BJ (cell line): ENCODE results near the gene SF1. TPM values are rescaled to one million over a fixed set of nuclear protein-coding genes. Genes with fewer than 3 reads are reported as not detected.

Experiments
- CTCF ChIA-PET: fragments of 350-600 bp; formaldehyde crosslinking; extraction: SDS; loops from one replicate; lab custom pipeline; 2021; ENCODE audit warnings: antibody characterized with exemption, inconsistent platforms; lab: Yijun Ruan, JAX
- POLR2A ChIA-PET: fragments of 300-600 bp; sonication (Branson Sonifier 250); formaldehyde crosslinking; extraction: SDS; loops from one replicate; lab custom pipeline; 2021; ENCODE audit warnings: antibody characterized with exemption; lab: Charles Lee
- DNase-seq: peaks from one replicate; pipeline ENCODE4 v3.0.0-alpha.2; 2011; ENCODE audit warnings: low read depth
- H3K27me3 ChIP-seq: 2 replicates; pipeline ENCODE4 v1.6.0; 2011; ENCODE audit warnings: low read length; ENCODE audit not compliant: control insufficient read depth, insufficient read depth
- H3K36me3 ChIP-seq: 2 replicates; pipeline ENCODE4 v1.5.1; 2011; ENCODE audit warnings: low read length; ENCODE audit not compliant: control insufficient read depth, insufficient read depth
- H3K4me3 ChIP-seq: 2 replicates; pipeline ENCODE4 v1.5.1; 2011; ENCODE audit warnings: low read depth, mild to moderate bottlenecking, control low read depth, low read length
- CTCF ChIP-seq: IDR thresholded peaks from 2 replicates; pipeline ENCODE4 v1.5.1; 2011; ENCODE audit warnings: low read depth, mild to moderate bottlenecking, control low read depth, inconsistent platforms, low read length, moderate library complexity; ENCODE audit not compliant: insufficient read depth
- polyA plus RNA-seq: library from polyadenylated mRNA; depleted of rRNA; stranded (reverse); fragments of >200 nt; gene quantifications from 2 replicates; pipeline ENCODE4 v1.2.3, GENCODE V29; 2011

SF1 gene
- polyA plus RNA-seq, 1 experiment: 41.7 TPM

DNA sequence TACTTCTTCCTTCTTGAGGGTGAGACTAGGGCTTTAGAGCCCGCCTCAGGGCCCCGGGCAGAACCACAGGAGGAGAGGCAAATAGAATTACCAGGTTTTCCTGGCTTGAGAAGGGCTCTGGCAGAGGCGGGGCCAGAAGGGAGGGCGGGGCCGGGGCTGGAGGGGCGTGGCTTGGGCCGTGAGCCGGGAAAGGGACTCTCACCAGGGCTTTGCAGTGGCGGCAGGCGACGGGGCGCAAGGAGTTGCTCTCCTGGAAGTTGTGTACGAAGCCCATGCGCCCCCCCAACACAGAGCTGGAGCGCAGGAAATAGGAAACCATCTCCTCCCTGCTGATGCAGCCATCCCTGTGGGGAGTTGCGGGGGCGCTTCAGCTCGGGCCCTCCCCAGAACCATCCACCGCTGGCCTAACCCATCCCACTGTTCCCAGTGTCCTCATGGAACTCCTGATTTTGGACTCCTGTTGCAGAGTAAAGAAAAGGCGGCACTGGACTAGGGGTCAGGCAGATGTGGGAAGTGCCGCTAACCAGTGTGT, 48.4 kb downstream of the SF1 start:
- no peaks in the 10 kb centered on the region for H3K36me3 ChIP-seq
- no peak for TF ChIP-seq CTCF
- peaks cover 17% of the 10 kb centered on the region for H3K27me3 ChIP-seq
- H3K4me3 ChIP-seq: no peak overlapping the region
- POLR2A ChIA-PET: no interaction called here
- CTCF ChIA-PET: no interaction called here
- no peak for DNase-seq

DNA sequence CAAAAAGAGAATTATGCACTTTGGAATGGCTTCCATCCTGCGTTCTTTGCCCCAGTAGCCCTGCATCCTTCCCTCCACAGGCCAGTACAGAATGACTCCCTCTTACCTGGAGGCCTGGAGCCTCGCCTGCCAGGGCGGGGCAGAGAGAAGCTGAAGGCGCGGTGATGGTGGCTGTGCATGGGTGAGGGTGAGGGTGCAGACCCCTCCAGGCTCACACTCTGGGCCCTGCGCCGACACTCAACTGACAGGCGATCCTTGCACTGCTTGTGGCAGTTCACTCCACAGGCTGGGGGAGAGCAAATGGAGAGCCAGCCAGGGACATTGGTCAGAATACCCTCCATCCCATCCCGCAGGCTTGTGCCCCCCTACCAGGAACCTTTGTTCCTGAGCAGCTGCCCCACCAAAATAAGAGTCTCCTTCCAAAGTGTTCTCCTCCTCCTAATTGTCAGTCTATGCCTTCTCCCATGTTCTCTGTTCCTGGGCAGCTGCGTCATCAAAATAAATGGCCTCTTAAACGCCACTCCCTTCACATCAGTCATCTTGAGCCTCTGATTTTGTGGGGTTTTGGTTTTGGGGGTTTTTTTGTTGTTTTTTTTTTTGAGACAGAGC, 49.5 kb downstream of the SF1 start:
- no peak for DNase-seq
- ChIA-PET POLR2A (no interaction called here), CTCF (interaction anchor here (1.0 kb wide), 1 partner anchor 76 kb away, joined by 3 read pairs; no protein-coding TSS in a partner anchor)
- Histone ChIP-seq H3K4me3 (no peak overlapping the region), H3K27me3 (peaks cover 16% of the 10 kb centered on the region), H3K36me3 (no peaks in the 10 kb centered on the region)
- no peak for TF ChIP-seq CTCF

DNA sequence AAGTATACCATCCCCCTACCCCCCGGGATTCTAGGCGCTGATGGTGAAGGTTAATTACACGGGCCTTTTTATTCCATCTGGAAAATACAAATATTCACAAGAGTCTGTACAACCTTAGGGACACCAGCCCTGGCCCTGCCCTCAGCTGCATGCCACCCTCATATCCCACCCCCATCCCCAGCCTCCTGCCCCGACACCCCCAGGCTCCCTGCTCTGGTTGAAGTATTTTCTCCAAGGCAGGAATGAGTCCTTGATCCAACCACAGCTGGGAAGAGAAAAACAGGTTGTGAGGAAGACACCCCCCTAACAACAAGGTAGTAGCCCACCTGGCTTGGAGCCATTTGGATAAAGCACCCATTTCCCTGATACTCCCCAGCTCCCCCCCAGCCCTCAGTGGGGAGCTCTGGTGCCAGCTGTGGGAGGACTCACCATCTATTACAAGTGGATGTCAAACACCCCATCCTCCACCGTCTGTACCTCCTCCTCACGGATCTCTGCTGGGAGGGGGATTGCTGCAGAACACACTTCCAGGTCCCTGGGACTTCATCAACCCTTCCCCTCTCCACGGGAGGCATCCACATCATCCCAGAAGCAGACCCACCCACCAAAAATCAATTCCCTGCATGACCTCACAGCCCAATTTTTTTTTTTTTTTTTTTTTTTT, 51.3 kb downstream of the SF1 start:
- peaks cover 20% of the 10 kb centered on the region for H3K27me3 ChIP-seq
- H3K36me3 ChIP-seq: no peaks in the 10 kb centered on the region
- no peak for TF ChIP-seq CTCF
- CTCF ChIA-PET: interaction anchor here (0.9 to 1.6 kb wide), 5 partner anchors 9 to 237 kb away, joined by 3 to 6 read pairs (median 3); no protein-coding TSS in a partner anchor
- no peak overlapping the region for H3K4me3 ChIP-seq
- POLR2A ChIA-PET: no interaction called here
- DNase-seq: no peak

- TF ChIP-seq CTCF: no peak
- CTCF ChIA-PET: interaction anchor here (0.9 to 1.6 kb wide), 5 partner anchors 12 to 236 kb away, joined by 3 to 6 read pairs (median 4); no protein-coding TSS in a partner anchor
- no peak for DNase-seq
- H3K36me3 ChIP-seq: no peaks in the 10 kb centered on the region
- POLR2A ChIA-PET: no interaction called here
- peaks cover 26% of the 10 kb centered on the region for H3K27me3 ChIP-seq
- no peak overlapping the region for H3K4me3 ChIP-seq
Measured at GRCh38 chr11:64726211-64726641, 52.1 kb downstream of the SF1 start.

GRCh38 chr11:64724863-64725532, 53.3 kb downstream of the SF1 start:
- ChIA-PET POLR2A (no interaction called here), CTCF (interaction anchor here (1.4 kb wide), 1 partner anchor 31 kb away, joined by 4 read pairs; no protein-coding TSS in a partner anchor)
- Histone ChIP-seq H3K4me3 (no peak overlapping the region), H3K27me3 (peaks cover 26% of the 10 kb centered on the region), H3K36me3 (no peaks in the 10 kb centered on the region)
- DNase-seq: no peak
- TF ChIP-seq CTCF: no peak
